HG02938 (cell line): ENCODE results near the gene TRIM14.
A peak's percentile ranks its signal among the peaks of the same experiment; 100 is the strongest.
"Not testable (repeated sequence)": the region's sequence is repeated elsewhere in the genome, so short reads cannot be mapped to it uniquely, and the experiment has no call there.

Source experiments
- ATAC-seq: cut with Tn5 transposase; IDR thresholded peaks from one replicate; pipeline ENCODE4 v1.9.1; 2021; ENCODE audit warnings: mild to moderate bottlenecking, moderate library complexity; ENCODE audit not compliant: unreplicated experiment

The TRIM14 gene

DNA sequence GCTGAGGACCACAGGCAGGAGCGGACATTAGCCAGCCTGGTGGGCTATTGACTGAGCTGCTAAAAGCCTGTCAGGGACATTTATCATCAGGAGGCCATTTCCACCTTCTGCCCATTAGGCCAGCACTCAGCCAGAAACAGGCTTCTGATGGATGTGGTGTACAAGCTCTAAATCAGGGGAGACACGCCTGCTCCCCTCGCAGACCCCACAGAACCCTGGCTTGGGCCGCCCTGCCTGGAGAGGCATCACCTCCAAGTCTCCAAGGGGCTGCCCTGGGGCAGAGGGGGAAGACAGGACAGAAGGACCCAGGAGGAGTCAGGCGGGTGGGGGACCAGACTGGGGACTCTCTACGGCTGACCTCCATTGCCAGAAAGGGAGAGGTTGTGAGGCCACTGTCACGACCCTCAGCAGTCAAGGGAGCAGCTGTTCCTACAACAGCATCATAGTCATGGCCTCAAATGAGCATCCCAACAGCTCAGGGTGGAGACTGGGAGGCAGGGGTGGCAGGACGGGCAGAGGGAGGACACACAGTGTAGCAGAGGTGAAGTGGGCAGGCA, 24.0 kb upstream of the TRIM14 start:
- ATAC-seq: no peak

DNA sequence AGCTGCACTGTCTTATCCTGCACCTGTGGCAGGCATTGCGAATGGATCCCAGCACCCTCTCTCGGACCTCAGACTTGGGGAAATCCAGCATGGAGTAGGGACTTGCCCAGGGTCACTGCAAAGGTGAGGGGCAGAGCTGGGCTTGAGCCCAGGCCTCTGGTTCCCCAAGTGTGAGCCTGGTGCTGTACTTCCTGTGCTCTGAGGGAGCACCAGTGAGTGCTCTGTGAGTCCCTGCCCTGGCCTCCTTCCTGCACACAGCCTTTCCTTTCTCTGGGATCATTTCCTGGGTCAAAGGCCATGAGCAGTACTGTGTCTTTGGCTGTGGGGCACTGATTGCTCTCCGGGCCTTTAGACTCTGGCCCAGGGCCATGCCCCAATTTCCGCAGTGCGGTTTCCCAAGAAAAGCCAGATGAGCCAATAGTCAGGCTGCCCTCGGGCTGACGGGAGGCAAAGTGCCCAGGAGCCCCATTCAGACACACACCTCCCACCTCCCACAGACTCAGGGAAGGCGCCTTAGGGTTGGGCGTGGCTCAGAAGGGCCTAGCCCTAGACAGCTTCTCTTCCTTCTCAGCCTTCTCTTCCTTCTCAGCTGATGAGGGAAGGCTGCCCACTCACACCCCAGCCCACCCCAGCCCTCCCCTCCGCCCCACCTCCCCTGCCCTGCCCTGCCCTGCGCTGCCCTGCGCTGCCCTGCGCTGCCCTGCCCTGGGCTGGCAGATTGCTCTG, 23.3 kb upstream of the TRIM14 start:
- no peak for ATAC-seq

- no peak for ATAC-seq
Measured at GRCh38 chr9:98140503-98140902, 21.5 kb upstream of the TRIM14 start.

- ATAC-seq: no peak
Measured at GRCh38 chr9:98136489-98136888, 17.5 kb upstream of the TRIM14 start.

DNA sequence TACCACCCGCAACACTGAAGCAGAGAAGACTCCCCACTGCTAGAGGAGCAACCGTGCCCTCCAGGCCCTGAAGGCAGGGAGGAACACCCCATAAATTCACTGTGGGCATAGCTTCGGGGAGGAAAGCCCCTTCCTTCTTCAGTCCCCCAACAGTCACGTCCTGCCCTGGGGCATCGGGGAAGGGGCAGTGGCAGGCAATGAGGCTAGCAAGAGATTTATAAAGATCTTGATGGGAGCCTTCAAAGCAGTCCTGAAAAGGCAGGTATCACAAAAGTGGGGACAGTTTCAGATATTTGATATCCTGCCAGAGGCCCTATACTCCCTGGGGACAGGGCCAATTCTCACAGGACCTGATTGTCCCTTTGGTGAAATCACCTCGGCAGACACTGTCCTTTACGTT, 16.9 kb upstream of the TRIM14 start:
- ATAC-seq: no peak

- no peak for ATAC-seq
Measured at GRCh38 chr9:98135558-98135934, 16.5 kb upstream of the TRIM14 start.

- no peak for ATAC-seq
Measured at GRCh38 chr9:98134702-98135557, 15.9 kb upstream of the TRIM14 start.

DNA sequence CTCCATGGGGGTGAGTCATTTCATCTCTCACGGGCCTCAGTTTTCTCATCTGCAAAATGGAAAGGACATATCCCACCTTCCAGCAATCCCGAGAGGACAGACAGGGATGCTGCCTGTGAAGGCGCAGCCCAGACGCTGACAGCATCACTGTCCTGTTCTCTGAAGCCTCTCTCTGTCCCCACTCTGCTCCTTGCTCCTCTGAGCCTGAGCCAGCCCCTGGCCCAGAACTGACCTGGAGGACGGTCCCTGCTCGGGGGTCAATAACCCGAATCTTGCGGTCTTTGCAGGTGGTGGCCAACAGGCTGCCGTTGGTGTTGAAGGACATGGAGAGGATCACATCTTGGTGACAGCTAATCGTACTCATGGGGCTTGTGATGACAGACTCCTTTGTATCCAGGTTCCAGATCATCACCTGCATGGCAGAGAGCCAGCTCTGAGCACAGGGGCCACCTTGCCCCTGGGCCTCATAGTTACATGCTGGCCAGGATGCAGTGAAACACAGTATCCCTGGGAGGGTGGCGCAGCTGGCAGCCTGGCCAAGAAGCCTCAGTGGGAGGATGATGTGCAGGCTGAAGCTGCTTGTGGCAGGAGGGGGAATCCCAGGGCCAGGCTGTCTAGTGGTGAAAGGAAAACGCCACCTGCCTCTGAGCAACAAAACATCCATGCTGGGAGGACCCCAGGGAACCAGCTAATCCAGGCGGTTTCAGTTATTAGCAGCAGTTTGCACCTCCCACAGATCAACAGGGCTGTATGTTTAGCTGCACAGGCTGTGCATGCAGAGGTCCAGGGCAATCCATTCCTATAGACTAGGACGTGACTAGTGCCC, 14.0 kb upstream of the TRIM14 start:
- no peak for ATAC-seq

GRCh38 chr9:98132158-98132557, 13.1 kb upstream of the TRIM14 start:
- no peak for ATAC-seq

DNA sequence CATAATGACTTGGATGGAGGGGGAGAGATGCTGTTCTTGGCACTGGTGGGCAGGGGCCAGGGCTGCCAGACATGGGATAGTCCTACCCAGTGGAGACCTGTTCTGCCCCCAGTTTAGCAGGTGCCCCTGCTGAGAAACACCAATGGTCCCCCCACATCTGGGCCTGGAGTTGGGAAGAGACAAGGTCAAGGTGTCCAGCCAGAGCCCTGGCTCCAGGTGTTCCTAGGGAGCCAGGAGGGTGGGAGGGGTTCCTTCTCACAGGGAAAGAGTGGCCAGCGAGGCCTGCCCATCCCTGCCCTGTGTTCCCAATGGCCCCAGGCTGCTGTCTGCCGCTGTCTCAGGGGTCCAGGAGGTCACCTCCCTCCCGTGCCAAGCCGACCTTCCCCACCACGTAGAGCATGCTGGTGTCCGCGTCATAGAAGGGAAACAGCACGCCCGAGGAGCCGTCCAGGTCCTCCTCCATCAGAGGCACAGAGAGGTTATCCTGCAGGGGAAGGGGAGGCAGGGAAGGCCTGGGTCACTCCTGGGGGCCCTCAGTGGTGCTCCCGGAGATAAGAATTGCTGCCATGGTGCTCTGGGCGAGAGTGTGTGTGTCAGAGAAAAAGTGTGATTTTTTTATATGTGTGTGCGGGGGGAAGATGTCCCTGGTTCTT, 11.7 kb upstream of the TRIM14 start:
- no peak for ATAC-seq

DNA sequence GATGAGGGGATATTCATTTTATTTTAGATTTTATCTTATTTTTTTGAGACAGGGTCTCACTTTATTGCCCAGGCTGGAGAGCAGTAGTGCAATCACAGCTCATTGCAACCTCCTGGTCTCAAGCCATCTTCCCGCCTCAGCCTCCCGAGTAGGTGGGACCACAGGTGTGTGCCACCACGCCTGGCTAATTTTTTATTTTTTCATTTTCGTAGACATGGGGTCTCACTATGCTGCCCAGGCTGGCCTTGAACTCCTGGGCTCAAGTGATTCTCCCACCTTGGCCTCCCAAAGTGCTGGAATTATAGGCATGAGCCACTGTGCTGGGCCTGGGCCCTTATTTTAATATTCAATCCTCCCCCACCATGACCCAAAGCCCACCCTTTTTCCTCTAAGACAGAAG, 11.0 kb upstream of the TRIM14 start:
- not testable (repeated sequence) for ATAC-seq

DNA sequence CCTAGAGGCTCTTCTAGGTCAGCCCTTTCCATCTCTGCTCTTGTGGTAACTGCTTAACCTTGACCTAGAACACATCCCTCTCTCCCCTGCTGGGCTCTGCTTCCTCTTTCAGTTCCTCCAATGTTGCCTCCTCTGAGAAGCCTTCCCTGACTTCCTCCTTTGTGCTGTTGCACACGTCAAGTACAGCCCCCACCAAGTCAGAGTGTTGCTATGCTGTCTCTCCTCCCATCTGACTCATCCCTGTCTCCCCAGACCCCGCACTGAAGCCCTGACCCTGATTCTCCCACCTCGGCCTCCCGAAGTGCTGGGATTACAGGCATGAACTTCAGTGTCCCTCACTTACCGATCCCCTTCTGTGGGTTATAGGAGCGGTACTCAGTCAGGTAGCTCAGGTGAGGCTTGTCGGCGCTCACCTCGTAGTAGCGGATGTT, 10.4 kb upstream of the TRIM14 start:
- peak; percentile 74 for ATAC-seq

DNA sequence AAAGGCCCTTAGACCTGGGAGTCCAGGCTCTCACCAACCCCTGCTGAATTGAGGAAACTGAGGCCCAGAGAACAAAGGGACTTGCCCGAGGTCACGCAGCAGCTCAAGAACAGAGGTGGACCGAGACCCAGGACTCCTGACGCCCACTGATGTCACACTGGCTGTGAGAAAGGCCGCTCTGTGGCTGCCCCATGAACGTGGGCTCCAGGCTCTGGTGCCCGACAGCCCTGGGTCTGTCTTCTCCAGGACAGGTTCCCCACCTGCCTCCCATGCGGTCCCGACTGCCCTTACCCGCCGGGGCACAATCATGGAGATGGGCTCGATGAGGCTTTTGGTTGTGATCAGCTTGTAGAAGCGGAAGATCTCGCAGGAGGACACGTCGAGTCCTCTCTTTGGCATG, 9.3 kb upstream of the TRIM14 start:
- no peak for ATAC-seq

- ATAC-seq: no peak
Measured at GRCh38 chr9:98127226-98127625, 8.2 kb upstream of the TRIM14 start.

DNA sequence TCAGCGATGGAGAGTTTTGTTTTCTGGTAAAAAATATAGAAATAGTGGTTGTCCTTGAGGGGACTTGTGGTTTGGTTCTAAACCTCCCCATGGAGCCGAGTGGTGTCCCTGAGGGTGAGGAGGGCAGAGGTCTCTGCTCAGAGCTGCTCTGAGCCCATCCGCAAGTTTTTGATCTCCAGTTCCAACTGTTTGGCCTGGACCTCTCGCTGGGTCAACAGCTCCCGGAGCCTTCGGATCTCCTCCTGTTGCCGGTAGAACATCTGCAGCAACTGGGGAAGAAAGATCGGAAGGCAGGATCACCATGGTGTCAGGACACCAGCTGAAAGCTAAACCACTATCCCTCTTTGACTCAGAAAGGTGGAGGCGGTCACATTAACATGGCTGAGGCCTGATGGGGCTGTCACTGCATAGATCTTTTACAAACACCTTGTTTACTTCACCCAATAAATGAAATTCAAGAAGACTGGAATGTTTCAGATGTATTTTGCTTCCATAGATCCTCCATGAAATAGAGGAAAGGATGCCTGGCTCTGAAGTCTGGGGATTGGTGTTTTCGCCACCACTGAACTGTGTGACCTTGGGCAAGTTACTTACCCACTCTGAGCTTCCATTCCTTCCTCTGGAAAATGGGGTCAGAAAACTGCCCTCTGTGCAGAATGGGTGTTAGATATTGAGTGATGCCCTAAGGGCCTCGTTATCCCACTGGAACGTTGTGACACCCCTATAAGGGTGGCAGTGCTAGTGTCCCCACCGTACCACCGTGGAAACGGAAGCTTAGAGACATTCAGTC, 5.8 kb upstream of the TRIM14 start:
- no peak for ATAC-seq

- ATAC-seq: not testable (repeated sequence)
Measured at GRCh38 chr9:98124091-98124490, 5.1 kb upstream of the TRIM14 start.

DNA sequence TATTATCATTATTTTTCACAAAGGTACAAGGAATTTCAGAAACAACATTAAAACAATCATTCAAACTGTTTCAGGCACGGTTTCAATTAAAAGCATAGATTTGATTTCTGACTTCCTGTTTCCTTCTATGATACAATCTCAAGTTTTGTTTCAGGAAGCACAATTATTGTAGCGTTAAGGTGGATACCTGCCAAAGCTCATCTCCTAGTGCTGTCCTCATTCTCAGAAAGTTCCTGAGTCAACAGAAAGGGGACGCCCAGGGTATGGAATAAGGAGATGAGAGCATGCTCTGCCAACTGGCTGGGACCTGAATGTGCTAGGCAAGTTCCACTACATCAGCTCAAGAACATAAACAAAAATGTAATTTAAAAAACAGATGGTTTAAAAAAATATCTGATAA, 2.0 kb upstream of the TRIM14 start:
- ATAC-seq: no peak

DNA sequence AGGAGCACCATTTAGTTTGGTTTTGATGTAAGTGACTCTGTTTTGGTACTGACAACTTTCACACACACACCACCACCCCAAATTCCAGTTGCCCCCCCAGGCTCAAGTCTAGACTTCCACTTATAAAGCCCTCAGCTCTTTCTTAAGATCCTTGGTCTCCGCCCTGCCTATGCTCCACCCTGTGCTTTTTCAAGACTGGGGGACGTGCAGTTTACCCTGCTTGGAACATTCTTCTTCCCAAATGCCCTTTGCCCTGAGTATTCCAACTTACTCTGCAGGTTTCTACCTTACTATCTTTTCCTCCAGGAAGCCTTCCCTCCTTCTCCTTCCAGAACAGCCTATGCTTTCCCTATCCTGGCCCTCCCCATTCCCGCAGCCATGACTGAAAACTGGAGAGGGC, 1.5 kb upstream of the TRIM14 start:
- no peak for ATAC-seq

- peak; percentile 65 for ATAC-seq
Measured at GRCh38 chr9:98117984-98118639, 910 bp downstream of the TRIM14 start.
